GM18519 (cell line): ENCODE data around the gene RNF4.
"Not testable (repeated sequence)": the region's sequence is repeated elsewhere in the genome, so short reads cannot be mapped to it uniquely, and the experiment has no call there.

Experiments
- ATAC-seq: cut with Tn5 transposase; IDR thresholded peaks from one replicate; pipeline ENCODE4 v1.9.1; 2021; ENCODE audit warnings: mild to moderate bottlenecking, moderate library complexity; ENCODE audit not compliant: unreplicated experiment, low FRiP score

Gene RNF4

GRCh38 chr4:2515830-2516550, 47.1 kb downstream of the RNF4 start:
- ATAC-seq = no peak

GRCh38 chr4:2516635-2517034, 47.7 kb downstream of the RNF4 start:
- no peak for ATAC-seq

DNA sequence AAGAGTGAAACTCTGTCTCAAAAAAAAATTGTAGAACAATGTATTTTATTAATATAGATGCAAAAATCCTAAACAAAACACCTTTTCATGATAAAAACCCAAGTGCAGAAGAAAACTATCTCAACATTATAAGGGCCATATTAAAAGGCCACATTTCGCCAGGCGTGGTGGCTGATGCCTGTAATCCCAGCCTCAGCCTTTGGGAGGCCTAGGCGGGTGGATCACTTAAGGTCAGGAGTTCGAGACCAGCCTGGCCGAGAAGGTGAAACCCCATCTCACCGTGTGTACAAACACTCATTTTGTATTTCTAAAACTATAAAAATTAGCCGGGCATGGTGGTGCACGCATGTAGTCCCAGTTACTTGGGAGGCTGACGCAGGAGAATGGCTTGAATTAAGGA, 57.7 kb downstream of the RNF4 start:
- no peak for ATAC-seq

GRCh38 chr4:2534904-2535375, 66.0 kb downstream of the RNF4 start:
- no peak for ATAC-seq

DNA sequence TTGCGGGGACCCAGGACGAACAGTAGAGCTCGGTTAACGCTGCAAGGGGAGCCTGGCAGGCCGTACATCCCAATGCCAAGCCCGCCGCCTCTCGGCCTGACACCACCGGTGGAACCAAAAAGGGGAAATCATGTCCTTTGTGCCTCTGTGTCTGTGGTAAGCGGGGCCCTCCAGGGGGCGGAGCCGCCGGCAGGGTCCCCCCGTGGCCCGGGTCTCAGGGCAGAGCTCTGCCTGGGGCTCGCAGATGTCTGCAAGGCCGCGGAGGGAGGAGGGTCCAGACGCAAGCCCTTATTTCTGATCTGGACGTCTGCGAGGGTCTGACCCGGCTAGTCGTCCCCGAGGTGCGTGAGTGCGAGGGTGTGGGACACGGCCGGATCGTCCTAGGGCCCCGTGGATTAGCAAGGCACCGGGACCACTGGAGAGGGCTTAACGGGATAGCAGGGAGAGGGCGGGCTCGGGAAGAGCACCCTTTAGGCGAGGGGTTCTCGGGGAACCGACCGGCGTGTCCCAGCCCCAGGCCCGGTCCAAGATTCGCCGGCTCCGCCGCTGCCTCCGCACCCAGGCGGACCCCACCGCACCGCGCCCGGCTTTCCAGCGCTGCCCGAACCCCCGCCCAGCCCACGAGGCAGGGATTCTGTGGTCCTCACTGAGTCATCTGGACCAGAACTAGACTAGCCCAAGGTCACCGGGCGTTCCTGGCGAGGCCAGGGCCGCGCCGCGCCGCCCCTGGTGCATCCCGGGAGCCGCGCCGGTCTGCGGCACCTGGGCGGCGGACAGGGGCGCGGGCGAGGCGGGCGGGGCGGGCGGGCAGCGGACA, 66.7 kb downstream of the RNF4 start:
- ATAC-seq = peak; percentile 16

DNA sequence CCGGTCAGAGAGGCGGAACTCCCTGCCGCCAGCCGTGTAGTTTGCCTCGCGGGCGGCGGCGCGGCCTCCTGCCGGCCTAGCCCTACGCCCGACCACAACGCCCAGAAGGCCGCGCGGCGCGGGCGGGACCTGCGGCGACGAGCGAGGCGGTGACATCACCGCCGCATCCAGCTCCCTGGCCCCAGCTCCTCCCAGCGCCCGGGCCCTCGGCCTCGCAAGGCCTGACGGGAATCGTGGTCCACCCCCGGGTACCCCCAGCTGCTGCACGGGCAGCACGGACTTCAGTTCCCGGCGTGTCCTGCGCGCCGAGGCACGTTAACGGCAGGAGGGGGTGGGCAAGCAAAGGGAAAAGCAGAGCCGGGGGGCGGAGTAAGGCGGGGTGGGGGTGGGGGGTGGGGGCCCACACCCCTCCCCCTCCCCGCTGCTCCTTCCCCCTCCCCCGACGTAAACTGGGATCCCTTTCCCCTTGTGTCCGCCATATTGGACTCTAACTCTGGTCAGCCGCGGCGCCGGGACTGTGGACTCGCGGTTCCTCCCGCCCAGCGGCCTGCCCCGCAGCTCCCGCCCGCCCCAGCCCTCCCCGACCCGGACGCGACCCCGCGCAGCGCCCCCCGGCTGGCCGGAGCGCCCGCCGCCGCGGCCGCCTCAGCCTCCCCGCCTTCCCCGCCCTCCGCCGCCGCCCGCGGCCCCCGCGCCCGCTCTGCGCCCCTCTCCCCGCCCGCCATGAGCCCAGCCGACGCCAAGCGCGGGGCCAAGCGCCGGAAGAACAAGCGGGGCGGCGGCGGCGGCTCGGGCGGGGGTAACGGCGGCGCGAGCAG, 67.5 kb downstream of the RNF4 start, which contains the start of gene FAM193A:
Gene FAM193A (plus strand): TSS at position 455 of the 818 bp plus-strand sequence. CDS start 269 bp downstream, at position 724.
- ATAC-seq = peak; percentile 69

GRCh38 chr4:2537011-2537830, 68.3 kb downstream of the RNF4 start:
- peak; percentile 14 for ATAC-seq

- not testable (repeated sequence) for ATAC-seq
Measured at GRCh38 chr4:2543580-2544191, 74.8 kb downstream of the RNF4 start.

DNA sequence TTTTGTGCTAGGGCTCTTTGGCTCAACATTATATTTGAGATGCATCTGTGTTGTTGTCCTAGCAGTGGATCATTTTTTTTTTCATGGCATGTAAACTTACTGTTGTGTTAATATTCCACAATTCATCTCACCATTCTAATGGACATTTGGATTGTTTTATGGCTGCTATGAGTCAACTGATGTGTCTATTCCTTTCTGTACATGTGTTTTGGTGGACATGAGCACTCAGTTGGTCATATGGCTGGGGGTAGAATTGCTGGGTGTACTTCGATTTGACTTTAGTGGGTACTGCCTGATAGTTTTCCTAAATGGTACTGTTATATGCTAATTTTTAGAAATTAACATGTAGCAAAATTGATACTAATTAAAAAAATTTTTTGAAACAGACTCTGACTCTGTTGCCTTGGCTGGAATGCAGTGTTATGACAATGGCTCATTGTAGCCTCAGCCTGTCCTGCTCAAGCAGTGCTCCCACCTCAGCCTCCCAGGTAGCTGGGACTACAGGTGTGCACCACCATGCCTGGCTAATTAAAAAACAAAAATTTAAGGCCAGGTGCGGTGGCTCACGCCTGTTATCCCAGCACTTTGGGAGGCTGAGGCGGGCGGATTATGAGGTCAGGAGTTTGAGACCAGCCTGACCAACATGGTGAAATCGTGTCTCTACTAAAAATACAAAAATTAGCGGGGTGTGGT, 76.6 kb downstream of the RNF4 start:
- ATAC-seq = no peak

- no peak for ATAC-seq
Measured at GRCh38 chr4:2546286-2546823, 77.4 kb downstream of the RNF4 start.

DNA sequence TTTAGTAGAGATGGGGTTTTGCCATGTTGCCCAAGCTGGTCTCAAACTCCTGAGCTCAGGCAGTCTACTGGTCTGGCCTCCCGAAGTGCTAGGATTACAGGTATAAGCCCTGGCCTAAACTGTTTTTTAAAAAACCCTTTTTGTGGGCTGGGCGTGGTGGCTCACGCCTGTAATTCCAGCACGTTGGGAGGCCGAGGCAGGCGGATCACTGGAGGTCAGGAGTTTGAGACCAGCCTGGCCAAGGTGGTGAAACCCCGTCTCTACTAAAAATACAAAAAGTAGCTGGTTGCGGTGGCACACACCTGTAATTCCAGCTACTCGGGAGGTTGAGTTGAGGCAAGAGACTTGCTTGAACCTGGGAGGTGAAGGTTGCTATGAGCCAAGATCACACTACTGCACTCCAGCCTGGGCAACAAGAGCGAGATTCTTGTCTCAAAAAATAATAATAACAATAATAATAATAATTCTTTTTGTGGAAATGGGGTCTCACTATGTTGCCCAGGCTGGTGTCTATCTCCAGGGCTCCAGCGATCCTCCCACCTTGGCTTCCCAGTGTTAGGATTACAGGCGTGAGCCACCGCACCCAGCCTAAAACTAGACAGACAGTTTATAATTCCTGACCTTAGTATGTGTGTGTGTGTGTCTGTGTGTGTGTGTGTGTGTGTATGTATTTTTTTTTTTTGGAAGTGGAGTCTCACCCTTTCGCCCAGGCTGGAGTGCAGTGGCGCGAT, 78.2 kb downstream of the RNF4 start:
- ATAC-seq = not testable (repeated sequence)

DNA sequence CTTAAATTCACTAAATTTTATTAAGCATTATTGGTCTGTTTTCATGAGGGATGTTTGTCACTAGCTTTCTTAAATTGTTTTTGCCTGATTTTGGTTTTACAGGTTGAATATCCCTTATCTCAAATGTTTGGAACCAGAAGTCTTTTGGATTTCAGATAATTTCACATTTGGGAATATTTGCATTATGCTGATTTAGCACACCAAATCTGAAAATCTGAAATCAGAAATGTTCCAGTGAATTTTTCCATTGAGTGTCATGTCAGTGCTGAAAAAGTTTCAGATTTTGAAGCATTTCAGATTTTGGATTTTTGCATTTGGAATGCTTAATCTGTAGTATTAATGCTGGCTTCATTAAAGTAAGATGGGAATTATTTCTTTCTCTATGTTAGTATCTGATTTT, 82.2 kb downstream of the RNF4 start:
- ATAC-seq = no peak

GRCh38 chr4:2552806-2553205, 83.9 kb downstream of the RNF4 start:
- no peak for ATAC-seq

DNA sequence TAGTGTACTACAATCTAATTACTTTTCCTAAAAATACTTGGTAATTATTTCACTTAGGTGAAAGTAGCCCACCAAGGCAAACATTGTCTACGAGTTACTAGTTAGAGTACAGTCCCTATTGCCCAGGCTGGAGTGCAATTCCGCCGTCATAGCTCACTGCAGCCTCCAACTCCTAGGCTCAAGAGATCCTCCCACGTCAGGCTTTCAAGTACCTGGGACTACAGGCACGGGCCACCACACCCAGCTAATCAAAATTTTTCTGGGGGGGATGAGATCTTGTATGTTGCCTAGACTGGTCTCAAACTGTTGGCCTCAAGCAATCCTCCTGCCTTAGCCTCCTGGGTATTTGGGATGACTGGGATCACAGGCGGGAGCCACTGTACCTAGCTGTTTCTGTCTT, 89.4 kb downstream of the RNF4 start:
- no peak for ATAC-seq

- ATAC-seq = no peak
Measured at GRCh38 chr4:2560167-2560566, 91.3 kb downstream of the RNF4 start.
